ENCODE data around the gene PPFIA2.

DNA sequence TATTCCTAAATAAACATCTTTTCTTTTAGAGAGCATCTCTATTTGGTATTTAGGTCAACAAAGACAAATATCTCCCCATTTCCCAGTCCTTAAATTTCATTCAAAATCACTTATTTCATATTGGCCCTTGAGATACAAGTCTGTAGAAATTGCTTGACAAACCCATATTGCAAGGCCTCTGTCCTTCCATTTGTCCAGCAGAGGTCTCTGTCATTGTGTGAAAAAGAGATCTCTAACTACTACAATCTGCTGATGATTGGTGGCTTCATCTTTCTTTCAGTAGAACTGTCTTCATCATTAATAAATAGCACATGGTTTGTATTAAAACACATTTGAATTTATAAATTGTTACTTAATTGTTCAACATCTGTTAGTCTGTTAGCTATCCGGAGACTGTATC lies 428.7 kb downstream of the PPFIA2 start:
- TF ChIP-seq, protein P1, sequence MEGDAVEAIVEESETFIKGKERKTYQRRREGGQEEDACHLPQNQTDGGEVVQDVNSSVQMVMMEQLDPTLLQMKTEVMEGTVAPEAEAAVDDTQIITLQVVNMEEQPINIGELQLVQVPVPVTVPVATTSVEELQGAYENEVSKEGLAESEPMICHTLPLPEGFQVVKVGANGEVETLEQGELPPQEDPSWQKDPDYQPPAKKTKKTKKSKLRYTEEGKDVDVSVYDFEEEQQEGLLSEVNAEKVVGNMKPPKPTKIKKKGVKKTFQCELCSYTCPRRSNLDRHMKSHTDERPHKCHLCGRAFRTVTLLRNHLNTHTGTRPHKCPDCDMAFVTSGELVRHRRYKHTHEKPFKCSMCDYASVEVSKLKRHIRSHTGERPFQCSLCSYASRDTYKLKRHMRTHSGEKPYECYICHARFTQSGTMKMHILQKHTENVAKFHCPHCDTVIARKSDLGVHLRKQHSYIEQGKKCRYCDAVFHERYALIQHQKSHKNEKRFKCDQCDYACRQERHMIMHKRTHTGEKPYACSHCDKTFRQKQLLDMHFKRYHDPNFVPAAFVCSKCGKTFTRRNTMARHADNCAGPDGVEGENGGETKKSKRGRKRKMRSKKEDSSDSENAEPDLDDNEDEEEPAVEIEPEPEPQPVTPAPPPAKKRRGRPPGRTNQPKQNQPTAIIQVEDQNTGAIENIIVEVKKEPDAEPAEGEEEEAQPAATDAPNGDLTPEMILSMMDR (IDR thresholded peaks at IDR 0.05): no peak
- no peak for TF ChIP-seq POLR2A (IDR thresholded peaks at IDR 0.05)
- TF ChIP-seq EP300 (IDR thresholded peaks at IDR 0.05; ENCODE audit: low read depth): no peak
